ENCODE data around the gene CHTF18. TPM values are rescaled to one million over a fixed set of nuclear protein-coding genes. Genes with fewer than 3 reads are reported as not detected.
"Not testable (repeated sequence)": the region's sequence is repeated elsewhere in the genome, so short reads cannot be mapped to it uniquely, and the experiment has no call there.

CHTF18 gene
- total RNA-seq, 1 donor from 2014 or later, result 12.3 TPM

- Histone ChIP-seq H3K36me3 (no peaks in the 10 kb centered on the region), H3K4me3 (no peak overlapping the region), H3K4me1 (no peaks in the 10 kb centered on the region), H3K27ac (no peak overlapping the region), H3K9me3 (no peaks in the 10 kb centered on the region), H3K27me3 (peaks cover 66% of the 10 kb centered on the region)
- no peak for ATAC-seq
- DNase-seq, result no peak
- intact Hi-C loops (cut with DNase I), result loop anchor here (10.0 kb wide), 1 partner anchor 239 kb away; no protein-coding TSS in a partner anchor
- no peak for TF ChIP-seq CTCF (IDR thresholded peaks at IDR 0.05)
These were observed 27.4 kb downstream of the CHTF18 start for GRCh38 chr16:815861-816260.

GRCh38 chr16:817001-817906, 28.8 kb downstream of the CHTF18 start:
- no peak for TF ChIP-seq CTCF (IDR thresholded peaks at IDR 0.05)
- H3K27me3 ChIP-seq, result peaks cover 61% of the 10 kb centered on the region
- H3K4me3 ChIP-seq, result no peak overlapping the region
- no peaks in the 10 kb centered on the region for H3K4me1 ChIP-seq
- DNase-seq (no peak), ATAC-seq (no peak)
- H3K27ac ChIP-seq, result no peak overlapping the region
- intact Hi-C loops (cut with DNase I), result loop anchor here (10.0 kb wide), 1 partner anchor 238 kb away; no protein-coding TSS in a partner anchor
- no peaks in the 10 kb centered on the region for H3K9me3 ChIP-seq
- H3K36me3 ChIP-seq, result no peaks in the 10 kb centered on the region

GRCh38 chr16:818132-818531, 29.7 kb downstream of the CHTF18 start:
- Histone ChIP-seq H3K27me3 (peaks cover 52% of the 10 kb centered on the region), H3K36me3 (no peaks in the 10 kb centered on the region), H3K4me3 (no peak overlapping the region), H3K9me3 (no peaks in the 10 kb centered on the region), H3K27ac (no peak overlapping the region), H3K4me1 (no peaks in the 10 kb centered on the region)
- intact Hi-C loops (cut with DNase I), result loop anchor here (10.0 kb wide), 1 partner anchor 237 kb away; no protein-coding TSS in a partner anchor
- no peak for TF ChIP-seq CTCF (IDR thresholded peaks at IDR 0.05)
- DNase-seq, result no peak
- no peak for ATAC-seq

GRCh38 chr16:818592-818991, 30.2 kb downstream of the CHTF18 start:
- DNase-seq (no peak), ATAC-seq (no peak)
- no peak for TF ChIP-seq CTCF (IDR thresholded peaks at IDR 0.05)
- intact Hi-C loops (cut with DNase I), result loop anchor here (10.0 kb wide), 1 partner anchor 236 kb away; no protein-coding TSS in a partner anchor
- no peaks in the 10 kb centered on the region for H3K4me1 ChIP-seq
- H3K4me3 ChIP-seq, result no peak overlapping the region
- no peak overlapping the region for H3K27ac ChIP-seq
- no peaks in the 10 kb centered on the region for H3K9me3 ChIP-seq
- H3K36me3 ChIP-seq, result no peaks in the 10 kb centered on the region
- H3K27me3 ChIP-seq, result peaks cover 47% of the 10 kb centered on the region

GRCh38 chr16:819336-820043, 31.1 kb downstream of the CHTF18 start:
- Histone ChIP-seq H3K27me3 (peaks cover 38% of the 10 kb centered on the region), H3K27ac (no peak overlapping the region), H3K9me3 (no peaks in the 10 kb centered on the region), H3K36me3 (no peaks in the 10 kb centered on the region), H3K4me1 (no peaks in the 10 kb centered on the region), H3K4me3 (no peak overlapping the region)
- DNase-seq (no peak), ATAC-seq (no peak)
- intact Hi-C loops (cut with DNase I), result loop anchor here (10.0 kb wide), 1 partner anchor 235 kb away; no protein-coding TSS in a partner anchor
- TF ChIP-seq CTCF (IDR thresholded peaks at IDR 0.05), result no peak

- H3K27ac ChIP-seq; H3K4me1 ChIP-seq; DNase-seq; H3K4me3 ChIP-seq; intact Hi-C loops (cut with DNase I); ATAC-seq; H3K36me3 ChIP-seq; H3K9me3 ChIP-seq: not testable (repeated sequence)
- peaks cover 33% of the 10 kb centered on the region for H3K27me3 ChIP-seq
These were observed 31.6 kb downstream of the CHTF18 start for GRCh38 chr16:820044-820408.
